Mononuclear cell (primary cell): Measurements from ENCODE around the gene ZNF598. TPM values are rescaled to one million over a fixed set of nuclear protein-coding genes. Genes with fewer than 3 reads are reported as not detected.

ENCODE experiments used
- H3K27me3 ChIP-seq: 2 replicates; pipeline ENCODE4 v1.6.0; 2011; ENCODE audit warnings: low read length, control low read depth; ENCODE audit not compliant: insufficient read depth
- H3K4me1 ChIP-seq: 2 replicates; pipeline ENCODE4 v1.5.1; 2011; ENCODE audit warnings: mild to moderate bottlenecking, low read length, control low read depth; ENCODE audit not compliant: insufficient read depth
- H3K4me3 ChIP-seq: 2 replicates; pipeline ENCODE4 v1.5.1; 2011; ENCODE audit warnings: mild to moderate bottlenecking, low read length, moderate library complexity
- H3K9me3 ChIP-seq: 2 replicates; pipeline ENCODE4 v1.5.1; 2011; ENCODE audit warnings: low read depth, mild to moderate bottlenecking, control low read depth, low read length
- total RNA-seq: library from RNA; depleted of rRNA; stranded (reverse); fragments of >200 nt; gene quantifications from one replicate; pipeline ENCODE4 v1.2.3, GENCODE V29; 2012

The ZNF598 gene
- total RNA-seq, 1 donor = 18.6 TPM

GRCh38 chr16:2007081-2007836, 2.4 kb downstream of the ZNF598 start:
- Histone ChIP-seq H3K4me1 (peaks cover 58% of the 10 kb centered on the region), H3K4me3 (no peak overlapping the region), H3K27me3 (no peaks in the 10 kb centered on the region), H3K9me3 (no peaks in the 10 kb centered on the region)

- Histone ChIP-seq H3K9me3 (no peaks in the 10 kb centered on the region), H3K4me3 (no peak overlapping the region), H3K4me1 (peaks cover 58% of the 10 kb centered on the region), H3K27me3 (no peaks in the 10 kb centered on the region)
These were observed 3.3 kb downstream of the ZNF598 start for GRCh38 chr16:2006317-2006716.

GRCh38 chr16:2005646-2006045, 4.0 kb downstream of the ZNF598 start:
- no peak overlapping the region for H3K4me3 ChIP-seq
- no peaks in the 10 kb centered on the region for H3K27me3 ChIP-seq
- H3K9me3 ChIP-seq = no peaks in the 10 kb centered on the region
- peaks cover 56% of the 10 kb centered on the region for H3K4me1 ChIP-seq

GRCh38 chr16:2004795-2005517, 4.7 kb downstream of the ZNF598 start:
- peaks cover 50% of the 10 kb centered on the region for H3K4me1 ChIP-seq
- H3K27me3 ChIP-seq = no peaks in the 10 kb centered on the region
- H3K9me3 ChIP-seq = no peaks in the 10 kb centered on the region
- H3K4me3 ChIP-seq = no peak overlapping the region

- Histone ChIP-seq H3K4me3 (no peak overlapping the region), H3K27me3 (no peaks in the 10 kb centered on the region), H3K9me3 (no peaks in the 10 kb centered on the region), H3K4me1 (peaks cover 47% of the 10 kb centered on the region)
These were observed 5.6 kb downstream of the ZNF598 start for GRCh38 chr16:2003827-2004641.

- no peak overlapping the region for H3K4me3 ChIP-seq
- no peaks in the 10 kb centered on the region for H3K9me3 ChIP-seq
- peaks cover 40% of the 10 kb centered on the region for H3K4me1 ChIP-seq
- no peaks in the 10 kb centered on the region for H3K27me3 ChIP-seq
These were observed 6.3 kb downstream of the ZNF598 start for GRCh38 chr16:2003231-2003826.

GRCh38 chr16:2002406-2003230, 7.0 kb downstream of the ZNF598 start:
- peaks cover 33% of the 10 kb centered on the region for H3K4me1 ChIP-seq
- no peaks in the 10 kb centered on the region for H3K27me3 ChIP-seq
- H3K4me3 ChIP-seq = no peak overlapping the region
- no peaks in the 10 kb centered on the region for H3K9me3 ChIP-seq

- H3K9me3 ChIP-seq = no peaks in the 10 kb centered on the region
- H3K4me1 ChIP-seq = peaks cover 23% of the 10 kb centered on the region
- no peak overlapping the region for H3K4me3 ChIP-seq
- no peaks in the 10 kb centered on the region for H3K27me3 ChIP-seq
These were observed 7.9 kb downstream of the ZNF598 start for GRCh38 chr16:2001456-2002355.

GRCh38 chr16:2001035-2001434, 8.6 kb downstream of the ZNF598 start:
- H3K4me1 ChIP-seq = peaks cover 19% of the 10 kb centered on the region
- H3K27me3 ChIP-seq = no peaks in the 10 kb centered on the region
- H3K9me3 ChIP-seq = no peaks in the 10 kb centered on the region
- no peak overlapping the region for H3K4me3 ChIP-seq

GRCh38 chr16:1999866-2000514, 9.6 kb downstream of the ZNF598 start:
- Histone ChIP-seq H3K4me1 (peaks cover 9% of the 10 kb centered on the region), H3K4me3 (no peak overlapping the region), H3K9me3 (no peaks in the 10 kb centered on the region), H3K27me3 (no peaks in the 10 kb centered on the region)

GRCh38 chr16:1998852-1999801, 10.5 kb downstream of the ZNF598 start:
- peaks cover 4% of the 10 kb centered on the region for H3K4me1 ChIP-seq
- H3K4me3 ChIP-seq = no peak overlapping the region
- no peaks in the 10 kb centered on the region for H3K9me3 ChIP-seq
- H3K27me3 ChIP-seq = no peaks in the 10 kb centered on the region

- no peaks in the 10 kb centered on the region for H3K4me1 ChIP-seq
- no peaks in the 10 kb centered on the region for H3K27me3 ChIP-seq
- no peaks in the 10 kb centered on the region for H3K9me3 ChIP-seq
- no peak overlapping the region for H3K4me3 ChIP-seq
These were observed 11.2 kb downstream of the ZNF598 start for GRCh38 chr16:1998360-1998835.
